Activated CD4-positive, alpha-beta T cell treated with anti-CD3 and anti-CD28 coated beads for 36 hours (primary cell): ENCODE data around the gene OGT. TPM values are rescaled to one million over a fixed set of nuclear protein-coding genes. Genes with fewer than 3 reads are reported as not detected.
"Not testable (repeated sequence)": the region's sequence is repeated elsewhere in the genome, so short reads cannot be mapped to it uniquely, and the experiment has no call there.

ENCODE experiments used
- ATAC-seq: fragments of 200-7000 bp; cut with Tn5 transposase; one replicate; pipeline ENCODE4 v1.10.0; 2021; ENCODE audit warnings: mild to moderate bottlenecking, moderate library complexity
- CTCF ChIA-PET: fragments of 350-600 bp; sonication (Branson Sonifier 250); formaldehyde crosslinking; loops from one replicate; lab custom pipeline; 2021; ENCODE audit warnings: antibody characterized with exemption; lab: Charles Lee
- POLR2A ChIA-PET: fragments of 350-600 bp; sonication (Branson Sonifier 250); formaldehyde crosslinking; loops from one replicate; lab custom pipeline; 2021; ENCODE audit warnings: antibody characterized with exemption, inconsistent platforms; lab: Charles Lee
- DNase-seq: peaks from one replicate; pipeline ENCODE4 v3.0.0-alpha.2; 2020
- H3K27ac Mint-ChIP-seq: one replicate; pipeline ENCODE4 v1.8.0; 2021; ENCODE audit warnings: mixed read lengths
- H3K27me3 Mint-ChIP-seq: one replicate; pipeline ENCODE4 v1.8.0; 2021; ENCODE audit warnings: mixed read lengths
- H3K36me3 Mint-ChIP-seq: one replicate; pipeline ENCODE4 v1.8.0; 2021; ENCODE audit warnings: low read depth, mixed read lengths
- H3K4me1 Mint-ChIP-seq: one replicate; pipeline ENCODE4 v1.8.0; 2021; ENCODE audit warnings: mixed read lengths
- H3K4me3 Mint-ChIP-seq: one replicate; pipeline ENCODE4 v1.8.0; 2021; ENCODE audit warnings: mild to moderate bottlenecking, moderate library complexity, mixed read lengths
- H3K9me3 Mint-ChIP-seq: one replicate; pipeline ENCODE4 v1.8.0; 2021; ENCODE audit warnings: low read depth, mixed read lengths
- intact Hi-C, 2 experiments: fragments of 100-400 bp; cut with DNase I in 1 of 2; cut with micrococcal nuclease in 1 of 2; formaldehyde crosslinking; loops; one replicate each; pipeline versions ENCODE4 v1.14.2 to v1.15.1; 2022 to 2024; cut with DNase I, micrococcal nuclease
- total RNA-seq, 2 experiments: library from RNA; stranded (reverse); gene quantifications; one replicate each; pipeline ENCODE4 v1.2.3, GENCODE V29; 2021

OGT gene
- total RNA-seq, 2 experiments from 2014 or later, result 331 to 339 TPM

GRCh38 chrX:71513731-71514130 is 19.2 kb upstream of the OGT start:
- POLR2A ChIA-PET, H3K9me3 Mint-ChIP-seq, ATAC-seq, H3K4me3 Mint-ChIP-seq, DNase-seq, intact Hi-C loops, H3K36me3 Mint-ChIP-seq, H3K27me3 Mint-ChIP-seq, H3K27ac Mint-ChIP-seq: not testable (repeated sequence)
- H3K4me1 Mint-ChIP-seq, result peaks cover 17% of the 10 kb centered on the region
- CTCF ChIA-PET, result interaction anchor here (0.6 kb wide), 2 partner anchors 23 to 136 kb away, joined by 3 to 5 read pairs; no protein-coding TSS in a partner anchor

GRCh38 chrX:71514367-71515037 is 18.4 kb upstream of the OGT start:
- Mint-ChIP-seq H3K36me3 (no peaks in the 10 kb centered on the region), H3K9me3 (no peaks in the 10 kb centered on the region), H3K4me1 (peaks cover 17% of the 10 kb centered on the region), H3K4me3 (no peak overlapping the region), H3K27me3 (no peaks in the 10 kb centered on the region), H3K27ac (peak overlapping the region; percentile 37)
- DNase-seq (peak; percentile 42), ATAC-seq (peak; percentile 98)
- POLR2A ChIA-PET, result interaction anchor here (1.1 kb wide), 1 partner anchor 18 kb away, joined by 3 read pairs; no protein-coding TSS in a partner anchor
- intact Hi-C loops, result no loop called here
- CTCF ChIA-PET, result interaction anchor here (0.6 to 0.9 kb wide), 2 partner anchors 14 to 135 kb away, joined by 3 to 4 read pairs; no protein-coding TSS in a partner anchor

- no peak overlapping the region for H3K4me3 Mint-ChIP-seq
- CTCF ChIA-PET, result interaction anchor here (0.6 to 0.9 kb wide), 2 partner anchors 14 to 37 kb away, joined by 3 to 4 read pairs; no protein-coding TSS in a partner anchor
- peaks cover 17% of the 10 kb centered on the region for H3K4me1 Mint-ChIP-seq
- H3K27ac Mint-ChIP-seq, result no peak overlapping the region
- intact Hi-C loops, result no loop called here
- H3K9me3 Mint-ChIP-seq, result no peaks in the 10 kb centered on the region
- no peaks in the 10 kb centered on the region for H3K36me3 Mint-ChIP-seq
- POLR2A ChIA-PET, result interaction anchor here (1.1 kb wide), 1 partner anchor 17 kb away, joined by 3 read pairs; no protein-coding TSS in a partner anchor
- DNase-seq (no peak), ATAC-seq (no peak)
- no peaks in the 10 kb centered on the region for H3K27me3 Mint-ChIP-seq
Measured at GRCh38 chrX:71515038-71515396, 17.9 kb upstream of the OGT start.

- Mint-ChIP-seq H3K36me3 (no peaks in the 10 kb centered on the region), H3K27me3 (no peaks in the 10 kb centered on the region), H3K27ac (no peak overlapping the region), H3K4me3 (no peak overlapping the region), H3K4me1 (peaks cover 7% of the 10 kb centered on the region), H3K9me3 (no peaks in the 10 kb centered on the region)
- DNase-seq (no peak), ATAC-seq (no peak)
- POLR2A ChIA-PET, result no interaction called here
- intact Hi-C loops, result no loop called here
- CTCF ChIA-PET, result no interaction called here
Measured at GRCh38 chrX:71525316-71525715, 7.6 kb upstream of the OGT start.

- intact Hi-C loops, result loop anchor here (1.0 to 10.0 kb wide), 10 partner anchors 9 to 743 kb away; partner anchors contain the start of genes CXCR3 (in 2 of the 2), NONO (in 2 of the 2), TAF1 (in 2 of the 2) and RPS4X (in 1 of the 2)
- peaks cover 23% of the 10 kb centered on the region for H3K4me1 Mint-ChIP-seq
- POLR2A ChIA-PET, result interaction anchor here (0.6 to 6.6 kb wide), 10 partner anchors 11 to 460 kb away, joined by 3 to 56 read pairs (median 4); partner anchors contain the start of genes CXCR3, NONO and TAF1
- peak overlapping the region; percentile 96 for H3K4me3 Mint-ChIP-seq
- CTCF ChIA-PET, result interaction anchor here (1.1 to 1.7 kb wide), 3 partner anchors 10 to 120 kb away, joined by 3 to 5 read pairs (median 5); no protein-coding TSS in a partner anchor
- H3K36me3 Mint-ChIP-seq, result peaks cover 35% of the 10 kb centered on the region
- peak; percentile 65 for ATAC-seq
- peak overlapping the region; percentile 98 for H3K27ac Mint-ChIP-seq
- H3K9me3 Mint-ChIP-seq, result no peaks in the 10 kb centered on the region
- H3K27me3 Mint-ChIP-seq, result no peaks in the 10 kb centered on the region
- DNase-seq, result peak; percentile 77
Measured at GRCh38 chrX:71532078-71532752, 689 bp upstream of the OGT start.

- ChIA-PET POLR2A (interaction anchor here (1.5 to 6.6 kb wide), 4 partner anchors 10 to 167 kb away, joined by 5 to 56 read pairs (median 40); partner anchors contain the start of genes CXCR3 and TAF1), CTCF (interaction anchor here (0.6 to 2.9 kb wide), 3 partner anchors 9 to 17 kb away, joined by 3 to 16 read pairs (median 6); no protein-coding TSS in a partner anchor)
- no peaks in the 10 kb centered on the region for H3K9me3 Mint-ChIP-seq
- H3K27ac Mint-ChIP-seq, result peak overlapping the region; percentile 98
- H3K36me3 Mint-ChIP-seq, result peaks cover 45% of the 10 kb centered on the region
- peaks cover 29% of the 10 kb centered on the region for H3K4me1 Mint-ChIP-seq
- ATAC-seq, result no peak
- no peaks in the 10 kb centered on the region for H3K27me3 Mint-ChIP-seq
- intact Hi-C loops, result loop anchor here (2.0 to 10.0 kb wide), 6 partner anchors 41 to 741 kb away; partner anchors contain the start of genes TAF1 (in 2 of the 2), CXCR3 (in 1 of the 2), NONO (in 1 of the 2) and RPS4X (in 1 of the 2)
- no peak for DNase-seq
- H3K4me3 Mint-ChIP-seq, result peak overlapping the region; percentile 96
Measured at GRCh38 chrX:71533516-71533850, 579 bp downstream of the OGT start.

- intact Hi-C loops, result loop anchor here (1.0 to 10.0 kb wide), 7 partner anchors 41 to 741 kb away; partner anchors contain the start of genes TAF1 (in 2 of the 2), CXCR3 (in 1 of the 2), IL2RG (in 1 of the 2) and NONO (in 1 of the 2)
- CTCF ChIA-PET, result interaction anchor here (0.6 to 2.9 kb wide), 5 partner anchors 9 to 132 kb away, joined by 3 to 16 read pairs (median 5); partner anchors contain the start of gene CXCR3
- Mint-ChIP-seq H3K4me3 (peak overlapping the region; percentile 96), H3K4me1 (peaks cover 30% of the 10 kb centered on the region), H3K9me3 (no peaks in the 10 kb centered on the region), H3K27me3 (no peaks in the 10 kb centered on the region), H3K27ac (peak overlapping the region; percentile 98), H3K36me3 (peaks cover 49% of the 10 kb centered on the region)
- ATAC-seq (peak; percentile 14), DNase-seq (peak; percentile 74)
- POLR2A ChIA-PET, result interaction anchor here (1.0 to 6.6 kb wide), 7 partner anchors 10 to 251 kb away, joined by 3 to 56 read pairs (median 5); partner anchors contain the start of genes CXCR3, NONO and TAF1
Measured at GRCh38 chrX:71533851-71534561, 1.1 kb downstream of the OGT start.

- no peak for DNase-seq
- H3K4me1 Mint-ChIP-seq, result peaks cover 24% of the 10 kb centered on the region
- intact Hi-C loops, result loop anchor here (1.0 to 10.0 kb wide), 3 partner anchors 43 to 740 kb away; partner anchors contain the start of genes IL2RG (in 1 of the 2) and RPS4X (in 1 of the 2)
- H3K9me3 Mint-ChIP-seq, result no peaks in the 10 kb centered on the region
- ATAC-seq, result no peak
- peak overlapping the region; percentile 98 for H3K27ac Mint-ChIP-seq
- ChIA-PET CTCF (interaction anchor here (0.6 to 2.9 kb wide), 5 partner anchors 8 to 131 kb away, joined by 3 to 16 read pairs (median 5); partner anchors contain the start of gene CXCR3), POLR2A (interaction anchor here (0.6 to 6.6 kb wide), 9 partner anchors 9 to 742 kb away, joined by 3 to 56 read pairs (median 7); partner anchors contain the start of genes CXCR3, NONO, RPS4X and TAF1)
- peaks cover 59% of the 10 kb centered on the region for H3K36me3 Mint-ChIP-seq
- peak overlapping the region; percentile 96 for H3K4me3 Mint-ChIP-seq
- H3K27me3 Mint-ChIP-seq, result no peaks in the 10 kb centered on the region
Measured at GRCh38 chrX:71534773-71535544, 2.1 kb downstream of the OGT start.

- H3K4me3 Mint-ChIP-seq, result peak overlapping the region; percentile 96
- ChIA-PET POLR2A (interaction anchor here (0.7 to 6.6 kb wide), 3 partner anchors 57 to 82 kb away, joined by 4 to 43 read pairs (median 7); partner anchors contain the start of gene CXCR3), CTCF (interaction anchor here (2.9 kb wide), 1 partner anchor 9 kb away, joined by 16 read pairs; no protein-coding TSS in a partner anchor)
- peaks cover 21% of the 10 kb centered on the region for H3K4me1 Mint-ChIP-seq
- peak overlapping the region; percentile 94 for H3K27ac Mint-ChIP-seq
- H3K36me3 Mint-ChIP-seq, result peaks cover 69% of the 10 kb centered on the region
- no peaks in the 10 kb centered on the region for H3K9me3 Mint-ChIP-seq
- ATAC-seq, result no peak
- H3K27me3 Mint-ChIP-seq, result no peaks in the 10 kb centered on the region
- intact Hi-C loops, result loop anchor here in 1 of 2 experiments (10.0 kb wide), 1 partner anchor 739 kb away; the partner anchor contains the start of gene RPS4X
- peak; percentile 66 for DNase-seq
Measured at GRCh38 chrX:71536285-71536684, 3.4 kb downstream of the OGT start.
